ENCODE data around the gene KRT17.

- TF ChIP-seq, protein P1, sequence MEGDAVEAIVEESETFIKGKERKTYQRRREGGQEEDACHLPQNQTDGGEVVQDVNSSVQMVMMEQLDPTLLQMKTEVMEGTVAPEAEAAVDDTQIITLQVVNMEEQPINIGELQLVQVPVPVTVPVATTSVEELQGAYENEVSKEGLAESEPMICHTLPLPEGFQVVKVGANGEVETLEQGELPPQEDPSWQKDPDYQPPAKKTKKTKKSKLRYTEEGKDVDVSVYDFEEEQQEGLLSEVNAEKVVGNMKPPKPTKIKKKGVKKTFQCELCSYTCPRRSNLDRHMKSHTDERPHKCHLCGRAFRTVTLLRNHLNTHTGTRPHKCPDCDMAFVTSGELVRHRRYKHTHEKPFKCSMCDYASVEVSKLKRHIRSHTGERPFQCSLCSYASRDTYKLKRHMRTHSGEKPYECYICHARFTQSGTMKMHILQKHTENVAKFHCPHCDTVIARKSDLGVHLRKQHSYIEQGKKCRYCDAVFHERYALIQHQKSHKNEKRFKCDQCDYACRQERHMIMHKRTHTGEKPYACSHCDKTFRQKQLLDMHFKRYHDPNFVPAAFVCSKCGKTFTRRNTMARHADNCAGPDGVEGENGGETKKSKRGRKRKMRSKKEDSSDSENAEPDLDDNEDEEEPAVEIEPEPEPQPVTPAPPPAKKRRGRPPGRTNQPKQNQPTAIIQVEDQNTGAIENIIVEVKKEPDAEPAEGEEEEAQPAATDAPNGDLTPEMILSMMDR (IDR thresholded peaks at IDR 0.05): no peak
- no peak for TF ChIP-seq POLR2A (IDR thresholded peaks at IDR 0.05)
Measured at GRCh38 chr17:41610965-41611640, 13.3 kb downstream of the KRT17 start.
